ENCODE data around the gene CASP2. TPM values are rescaled to one million over a fixed set of nuclear protein-coding genes. Genes with fewer than 3 reads are reported as not detected.

CASP2 gene
- polyA plus RNA-seq, 1 of the 3 experiments (the other 2 are of a cell fraction) = 19.7 TPM

- Histone ChIP-seq H4K20me1 (ENCODE audit: insufficient read depth) (peaks cover 16% of the 10 kb centered on the region), H3K9ac (no peak overlapping the region), H3K27ac (ENCODE audit: low read depth in 2 of 2, low read length in 1 of 2) (peak overlapping the region in 1 of 2 experiments; percentile 1; a peak in 1 of 4 replicates), H3K9me3 (no peaks in the 10 kb centered on the region), H3K79me2 (ENCODE audit: insufficient read depth) (peaks cover 20% of the 10 kb centered on the region; the same call in 1 of the 2 replicates), H3K27me3 (ENCODE audit: insufficient read depth) (no peaks in the 10 kb centered on the region), H3K4me3 (ENCODE audit: low read depth in 2 of 2, low read length in 1 of 2) (no peak overlapping the region), H3K9me2 (no peaks in the 10 kb centered on the region), H2AFZ (ENCODE audit: low read depth) (no peak overlapping the region), H3K4me1 (ENCODE audit: control insufficient read depth in 1 of 2, insufficient read depth in 2 of 2, low read depth in 1 of 2, low read length in 1 of 2) (peaks cover 0 to 26% of the 10 kb centered on the region in 2 experiments; a peak in 2 of 4 replicates), H3F3A (replicated peaks; ENCODE audit: insufficient read depth) (peaks cover 25% of the 10 kb centered on the region), H3K36me3 (replicated peaks in 1 of 2; ENCODE audit: control insufficient read depth in 1 of 2, insufficient read depth in 2 of 2, low read length in 1 of 2) (peaks cover 93 to 95% of the 10 kb centered on the region in 2 experiments), H3K4me2 (no peak overlapping the region)
- CTCF ChIA-PET = interaction anchor here (0.6 to 7.0 kb wide), 29 partner anchors 8 to 97 kb away, joined by 3 to 60 read pairs (median 4); partner anchors contain the start of genes CASP2, CLCN1 and GSTK1
- DNase-seq = no peak
- TF ChIP-seq FOXM1 (IDR thresholded peaks at IDR 0.05; ENCODE audit: low read depth) (no peak), CHD2 (IDR thresholded peaks at IDR 0.05; ENCODE audit: low read length, partially characterized antibody) (no peak), JUND (IDR thresholded peaks at IDR 0.05) (no peak), NFIC (IDR thresholded peaks at IDR 0.05; ENCODE audit: borderline replicate concordance) (no peak), IRF3 (IDR thresholded peaks at IDR 0.05; ENCODE audit: low read depth, low read length) (no peak), CTCF (IDR thresholded peaks at IDR 0.05) (no peak), EZH2phosphoT487 (IDR thresholded peaks at IDR 0.05; ENCODE audit: borderline replicate concordance, low read depth) (no peak), TEAD4 (IDR thresholded peaks at IDR 0.05; ENCODE audit: borderline replicate concordance, insufficient read depth) (no peak), FOSL2 (IDR thresholded peaks at IDR 0.05; ENCODE audit: borderline replicate concordance, low read depth) (no peak), GABPA (IDR thresholded peaks at IDR 0.05; ENCODE audit: low read depth) (no peak), RCOR1 (IDR thresholded peaks at IDR 0.05; ENCODE audit: low read length) (no peak), FOXJ3 (CRISPR knock-in tag; IDR thresholded peaks at IDR 0.05) (no peak), TAF1 (IDR thresholded peaks at IDR 0.05; ENCODE audit: borderline replicate concordance, low read depth, low read length) (no peak), MEF2A (IDR thresholded peaks at IDR 0.05; ENCODE audit: borderline replicate concordance, low read depth) (no peak)
- TF ChIP-seq, protein P1, sequence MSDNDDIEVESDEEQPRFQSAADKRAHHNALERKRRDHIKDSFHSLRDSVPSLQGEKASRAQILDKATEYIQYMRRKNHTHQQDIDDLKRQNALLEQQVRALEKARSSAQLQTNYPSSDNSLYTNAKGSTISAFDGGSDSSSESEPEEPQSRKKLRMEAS (IDR thresholded peaks at IDR 0.05; ENCODE audit: low read depth) = no peak
- TF ChIP-seq, protein P2, sequence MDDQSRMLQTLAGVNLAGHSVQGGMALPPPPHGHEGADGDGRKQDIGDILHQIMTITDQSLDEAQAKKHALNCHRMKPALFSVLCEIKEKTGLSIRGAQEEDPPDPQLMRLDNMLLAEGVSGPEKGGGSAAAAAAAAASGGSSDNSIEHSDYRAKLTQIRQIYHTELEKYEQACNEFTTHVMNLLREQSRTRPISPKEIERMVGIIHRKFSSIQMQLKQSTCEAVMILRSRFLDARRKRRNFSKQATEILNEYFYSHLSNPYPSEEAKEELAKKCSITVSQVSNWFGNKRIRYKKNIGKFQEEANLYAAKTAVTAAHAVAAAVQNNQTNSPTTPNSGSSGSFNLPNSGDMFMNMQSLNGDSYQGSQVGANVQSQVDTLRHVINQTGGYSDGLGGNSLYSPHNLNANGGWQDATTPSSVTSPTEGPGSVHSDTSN (IDR thresholded peaks at IDR 0.05) = no peak
- TF ChIP-seq, protein P3, sequence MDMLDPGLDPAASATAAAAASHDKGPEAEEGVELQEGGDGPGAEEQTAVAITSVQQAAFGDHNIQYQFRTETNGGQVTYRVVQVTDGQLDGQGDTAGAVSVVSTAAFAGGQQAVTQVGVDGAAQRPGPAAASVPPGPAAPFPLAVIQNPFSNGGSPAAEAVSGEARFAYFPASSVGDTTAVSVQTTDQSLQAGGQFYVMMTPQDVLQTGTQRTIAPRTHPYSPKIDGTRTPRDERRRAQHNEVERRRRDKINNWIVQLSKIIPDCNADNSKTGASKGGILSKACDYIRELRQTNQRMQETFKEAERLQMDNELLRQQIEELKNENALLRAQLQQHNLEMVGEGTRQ (IDR thresholded peaks at IDR 0.05; ENCODE audit: borderline replicate concordance, low read depth, low read length) = no peak
- POLR2A ChIA-PET = interaction anchor here (1.1 kb wide), 1 partner anchor 12 kb away, joined by 3 read pairs; the partner anchor contains the start of gene CASP2
- 81% methylated on average over 2 of the region's 2 CpGs for WGBS (ENCODE audit: low lambda C conversion rate)
Measured at GRCh38 chr7:143299346-143299745, 11.2 kb downstream of the CASP2 start.

All from SK-N-SH (cell line).